Measurements from ENCODE around the gene AKR1B15. TPM values are rescaled to one million over a fixed set of nuclear protein-coding genes. Genes with fewer than 3 reads are reported as not detected.

AKR1B15 gene
- total RNA-seq, 2 donors from 2014 or later: 0.27 to 0.28 TPM

DNA sequence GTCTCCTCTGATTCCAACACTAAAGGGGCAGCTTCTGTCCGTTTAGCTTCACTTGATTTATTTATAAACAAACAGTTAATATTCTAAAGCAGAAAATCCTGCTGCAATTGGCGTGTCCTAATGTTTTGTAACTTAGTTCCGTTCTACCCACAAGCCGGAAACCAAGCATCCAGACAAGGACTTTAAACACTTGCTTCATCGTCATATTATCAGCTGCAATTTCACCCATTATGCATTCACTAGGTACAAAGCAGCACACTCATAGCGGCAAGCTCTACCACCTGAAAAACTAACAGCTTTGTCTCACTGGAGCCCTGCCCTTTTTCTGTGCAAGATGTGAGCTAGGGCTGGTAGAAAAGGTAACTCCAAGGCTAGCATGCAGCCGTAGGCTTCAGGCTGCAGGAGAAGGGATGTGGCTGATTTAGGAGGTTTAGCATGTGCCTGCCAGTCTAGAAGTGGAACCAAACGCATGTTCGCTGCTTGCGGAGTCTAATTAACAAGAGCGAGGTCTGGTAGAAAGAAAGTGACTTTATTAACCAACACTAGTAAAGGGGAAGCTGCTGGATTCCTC, 54.1 kb downstream of the AKR1B15 start:
- no peak overlapping the region for H3K27ac ChIP-seq
- ATAC-seq (ENCODE audit: insufficient number of reproducible peaks, low FRiP score, low read depth): no peak
- peak overlapping the region; percentile 24 for H3K4me3 ChIP-seq

DNA sequence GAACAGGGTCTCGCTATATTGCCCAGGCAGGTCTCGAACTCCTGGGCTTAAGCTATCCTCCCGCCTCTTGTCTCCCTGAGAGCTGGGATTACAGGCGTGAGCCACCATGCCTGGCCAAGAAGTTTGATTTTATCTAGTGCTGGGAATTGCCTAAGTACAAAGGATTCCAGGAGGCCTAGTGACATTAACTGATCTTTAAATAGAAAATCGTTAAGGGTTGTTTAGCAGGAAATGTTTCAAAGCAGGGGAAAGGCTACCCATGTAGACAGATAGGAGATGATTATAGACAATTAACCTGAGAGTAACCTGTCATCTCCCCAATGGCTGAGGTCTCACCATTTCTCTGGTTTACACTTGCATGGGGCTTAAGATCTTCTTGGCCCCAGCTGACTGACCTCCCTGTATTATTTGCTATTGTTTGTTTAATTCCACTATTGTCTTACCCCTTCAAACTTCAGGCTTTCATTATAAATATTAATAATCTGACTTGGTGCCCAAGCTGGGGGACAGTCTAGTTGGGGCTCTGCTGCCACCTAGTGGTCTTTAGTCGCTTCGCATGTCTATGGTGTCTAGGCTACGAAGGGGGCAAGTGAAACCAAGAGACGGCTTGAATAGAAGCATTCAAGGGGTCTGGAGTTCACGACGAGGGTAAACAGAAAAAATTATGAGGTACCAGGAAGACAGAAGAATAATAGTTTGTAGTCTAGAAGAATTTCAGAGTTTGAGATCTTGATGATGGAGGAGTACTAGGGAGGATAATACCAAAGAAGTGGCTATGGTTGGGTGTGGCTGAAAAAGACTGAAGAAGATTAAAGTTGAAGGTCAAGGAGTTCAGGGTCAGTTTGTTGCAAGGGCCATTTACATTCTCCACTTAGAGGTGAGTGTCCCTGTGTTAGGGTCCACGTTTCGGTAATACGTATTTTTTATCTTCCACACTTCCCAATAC, 57.3 kb downstream of the AKR1B15 start:
- H3K4me1 ChIP-seq (ENCODE audit: control insufficient read depth in 1 of 2, low read depth in 2 of 2): peaks cover 0 to 6% of the 10 kb centered on the region in 2 donors
- H3K27me3 ChIP-seq (replicated peaks; ENCODE audit: insufficient read depth): no peaks in the 10 kb centered on the region
- no peak for ATAC-seq (ENCODE audit: insufficient number of reproducible peaks, low FRiP score, low read depth)
- TF ChIP-seq, protein P1, sequence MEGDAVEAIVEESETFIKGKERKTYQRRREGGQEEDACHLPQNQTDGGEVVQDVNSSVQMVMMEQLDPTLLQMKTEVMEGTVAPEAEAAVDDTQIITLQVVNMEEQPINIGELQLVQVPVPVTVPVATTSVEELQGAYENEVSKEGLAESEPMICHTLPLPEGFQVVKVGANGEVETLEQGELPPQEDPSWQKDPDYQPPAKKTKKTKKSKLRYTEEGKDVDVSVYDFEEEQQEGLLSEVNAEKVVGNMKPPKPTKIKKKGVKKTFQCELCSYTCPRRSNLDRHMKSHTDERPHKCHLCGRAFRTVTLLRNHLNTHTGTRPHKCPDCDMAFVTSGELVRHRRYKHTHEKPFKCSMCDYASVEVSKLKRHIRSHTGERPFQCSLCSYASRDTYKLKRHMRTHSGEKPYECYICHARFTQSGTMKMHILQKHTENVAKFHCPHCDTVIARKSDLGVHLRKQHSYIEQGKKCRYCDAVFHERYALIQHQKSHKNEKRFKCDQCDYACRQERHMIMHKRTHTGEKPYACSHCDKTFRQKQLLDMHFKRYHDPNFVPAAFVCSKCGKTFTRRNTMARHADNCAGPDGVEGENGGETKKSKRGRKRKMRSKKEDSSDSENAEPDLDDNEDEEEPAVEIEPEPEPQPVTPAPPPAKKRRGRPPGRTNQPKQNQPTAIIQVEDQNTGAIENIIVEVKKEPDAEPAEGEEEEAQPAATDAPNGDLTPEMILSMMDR (IDR thresholded peaks at IDR 0.05): peak; percentile 92
- no peak for DNase-seq (ENCODE audit: low spot score)
- H3K36me3 ChIP-seq: no peaks in the 10 kb centered on the region
- H3K27ac ChIP-seq: no peak overlapping the region
- H3K9me3 ChIP-seq: no peaks in the 10 kb centered on the region
- no peak overlapping the region for H3K4me3 ChIP-seq

More for the DNA sequence above, 54.1 kb downstream of the AKR1B15 start:
- DNase-seq (ENCODE audit: low spot score): no peak
- Histone ChIP-seq H3K9me3 (no peaks in the 10 kb centered on the region), H3K4me1 (ENCODE audit: control insufficient read depth in 1 of 2, low read depth in 2 of 2) (peaks cover 0 to 5% of the 10 kb centered on the region in 2 donors), H3K27me3 (replicated peaks; ENCODE audit: insufficient read depth) (no peaks in the 10 kb centered on the region), H3K36me3 (no peaks in the 10 kb centered on the region)
- TF ChIP-seq, protein P1 (IDR thresholded peaks at IDR 0.05): no peak

DNA sequence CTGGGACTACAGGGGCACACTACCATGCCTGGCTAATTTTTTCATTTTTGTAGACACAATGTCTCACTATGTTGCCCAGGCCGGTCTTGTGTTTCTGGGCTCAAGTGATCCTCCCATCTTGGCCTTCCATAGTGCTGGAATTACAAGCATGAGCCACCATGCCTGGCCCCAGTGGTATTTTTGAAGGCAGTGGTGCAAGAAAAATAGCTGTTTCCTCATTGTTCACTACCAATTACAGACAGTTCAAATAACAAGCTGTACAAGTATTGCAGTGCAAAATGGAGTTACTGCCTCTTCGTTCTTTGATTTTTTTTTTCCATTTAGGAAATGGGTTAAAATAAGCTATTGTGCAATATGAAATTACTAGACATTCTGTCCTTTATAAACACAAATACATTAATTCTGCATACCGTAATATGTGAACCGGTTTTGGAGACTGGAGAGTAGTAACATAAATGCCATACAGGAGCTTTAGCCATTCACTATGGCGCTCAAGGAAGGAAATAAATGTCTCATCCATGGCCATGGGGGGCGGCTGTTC, 62.8 kb downstream of the AKR1B15 start:
- no peaks in the 10 kb centered on the region for H3K9me3 ChIP-seq
- peaks cover 12 to 38% of the 10 kb centered on the region in 2 donors for H3K4me1 ChIP-seq (ENCODE audit: control insufficient read depth in 1 of 2, low read depth in 2 of 2)
- TF ChIP-seq, protein P1 (IDR thresholded peaks at IDR 0.05): no peak
- no peaks in the 10 kb centered on the region for H3K36me3 ChIP-seq
- DNase-seq (ENCODE audit: low spot score) (no peak), ATAC-seq (ENCODE audit: insufficient number of reproducible peaks, low FRiP score, low read depth) (no peak)
- H3K27me3 ChIP-seq (replicated peaks; ENCODE audit: insufficient read depth): no peaks in the 10 kb centered on the region
- no peak overlapping the region for H3K4me3 ChIP-seq
- peak overlapping the region in 1 of 2 donors; percentile 50 for H3K27ac ChIP-seq

DNA sequence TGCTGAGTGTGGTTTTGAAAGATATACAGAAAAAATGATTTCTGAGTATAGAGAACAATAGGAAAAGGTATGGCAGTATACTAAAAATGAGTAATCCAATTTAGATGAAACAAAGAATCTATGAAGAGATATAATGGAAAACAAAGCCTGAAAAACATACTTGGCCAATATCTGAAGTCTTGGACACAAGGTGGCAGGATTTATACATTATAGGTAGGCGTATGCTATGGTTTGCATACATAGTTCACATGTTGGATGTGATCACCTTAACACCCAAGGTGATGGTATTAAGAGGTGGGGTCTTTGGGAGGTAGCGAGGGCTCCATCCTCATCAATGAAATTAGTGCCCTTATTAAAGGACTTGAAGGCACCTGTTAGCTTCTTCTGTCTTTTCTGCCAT, 63.3 kb downstream of the AKR1B15 start:
- no peaks in the 10 kb centered on the region for H3K9me3 ChIP-seq
- no peaks in the 10 kb centered on the region for H3K27me3 ChIP-seq (replicated peaks; ENCODE audit: insufficient read depth)
- peaks cover 12 to 38% of the 10 kb centered on the region in 2 donors for H3K4me1 ChIP-seq (ENCODE audit: control insufficient read depth in 1 of 2, low read depth in 2 of 2)
- no peak overlapping the region for H3K4me3 ChIP-seq
- H3K27ac ChIP-seq: peak overlapping the region in 1 of 2 donors; percentile 50
- DNase-seq (ENCODE audit: low spot score) (no peak), ATAC-seq (ENCODE audit: insufficient number of reproducible peaks, low FRiP score, low read depth) (no peak)
- no peaks in the 10 kb centered on the region for H3K36me3 ChIP-seq
- TF ChIP-seq, protein P1 (IDR thresholded peaks at IDR 0.05): no peak

All from thoracic aorta (tissue), 2 donors.